ENCODE results near the gene CDKAL1. TPM values are rescaled to one million over a fixed set of nuclear protein-coding genes. Genes with fewer than 3 reads are reported as not detected.

CDKAL1 gene
- total and polyA plus RNA-seq, 2 of the 8 experiments (the other 6 are each of a cell fraction or from before 2014, with no cell fraction given), result 8.4 to 24.6 TPM

GRCh38 chr6:20608356-20608755, 74.1 kb downstream of the CDKAL1 start:
- Histone ChIP-seq H2BK15ac (ENCODE audit: low read length) (no peak overlapping the region), H3K36me3 (ENCODE audit: control insufficient read depth in 2 of 4, insufficient read depth in 4 of 4, low read length in 3 of 4) (no peaks in the 10 kb centered on the region; a peak in 1 of 8 replicates), H3K4me2 (ENCODE audit: insufficient read depth in 1 of 2, low read depth in 2 of 2, low read length in 2 of 2) (no peak overlapping the region), H3K79me1 (ENCODE audit: low read depth, low read length) (no peaks in the 10 kb centered on the region; the same call in 1 of the 2 replicates), H3K9ac (replicated peaks in 1 of 4; ENCODE audit: extremely low read depth in 1 of 4, low read depth in 3 of 4, low read length in 3 of 4) (no peak overlapping the region), H4K8ac (ENCODE audit: extremely low read depth, insufficient read depth, low read length) (no peak overlapping the region), H3K23me2 (ENCODE audit: low read depth, low read length) (no peaks in the 10 kb centered on the region; the same call in 1 of the 2 replicates), H2AK5ac (ENCODE audit: low read depth, low read length) (no peak overlapping the region), H2BK5ac (ENCODE audit: low read depth, low read length) (no peak overlapping the region), H4K91ac (replicated peaks; ENCODE audit: insufficient read length, low read length) (no peak overlapping the region), H3K27ac (ENCODE audit: low read depth, low read length) (no peak overlapping the region), H2BK20ac (ENCODE audit: low read length) (no peak overlapping the region), H3K4ac (replicated peaks; ENCODE audit: insufficient read length, low read depth, low read length) (no peak overlapping the region), H3K56ac (replicated peaks; ENCODE audit: insufficient read length, low read depth, low read length) (no peak overlapping the region), H2BK120ac (replicated peaks; ENCODE audit: low read depth, low read length) (no peak overlapping the region), H3K18ac (ENCODE audit: extremely low read depth, low read length) (no peak overlapping the region), H3K79me2 (ENCODE audit: control insufficient read depth in 1 of 2, insufficient read depth in 2 of 2, low read length in 2 of 2) (no peaks in the 10 kb centered on the region; a peak in 1 of 4 replicates), H4K20me1 (replicated peaks in 1 of 2; ENCODE audit: control insufficient read depth in 1 of 2, insufficient read depth in 2 of 2, low read length in 2 of 2) (no peaks in the 10 kb centered on the region), H3K4me1 (replicated peaks in 1 of 4; ENCODE audit: control insufficient read depth in 3 of 4, insufficient read depth in 4 of 4, low read length in 3 of 4) (peaks cover 0 to 3% (median 0%) of the 10 kb centered on the region in 4 experiments; a peak in 1 of 7 replicates), H2AFZ (ENCODE audit: low read length) (no peak overlapping the region), H3K23ac (ENCODE audit: insufficient read length) (no peak overlapping the region), H3K14ac (ENCODE audit: insufficient read length) (no peak overlapping the region), H3K9me3 (ENCODE audit: insufficient read depth in 2 of 2, low read depth in 1 of 2, low read length in 1 of 2) (no peaks in the 10 kb centered on the region), H2BK12ac (ENCODE audit: low read depth, low read length) (no peak overlapping the region), H4K5ac (ENCODE audit: insufficient read length, low read depth, low read length) (no peak overlapping the region), H3K4me3 (ENCODE audit: extremely low read depth in 1 of 4, insufficient read depth in 2 of 4, low read depth in 3 of 4, low read length in 4 of 4) (no peak overlapping the region), H3K27me3 (replicated peaks in 1 of 4; ENCODE audit: control insufficient read depth in 3 of 4, extremely low read depth in 1 of 4, insufficient read depth in 3 of 4, low read length in 3 of 4) (no peaks in the 10 kb centered on the region)
- POLR2A ChIA-PET (ENCODE audit: partially characterized antibody), result no interaction called here
- FAIRE-seq (no peak), DNase-seq (ENCODE audit: low read depth in 1 of 2, low spot score in 2 of 2) (no peak)
- no peak for TF ChIP-seq CREB1 (IDR thresholded peaks at IDR 0.05)
- TF ChIP-seq HDAC2 (IDR thresholded peaks at IDR 0.05; ENCODE audit: borderline replicate concordance in 1 of 2, low read depth in 2 of 2, low read length in 2 of 2), result no peak
- TF ChIP-seq ATF3 (IDR thresholded peaks at IDR 0.05; ENCODE audit: insufficient read depth, low read depth, low read length), result no peak
- no peak for TF ChIP-seq BACH1 (IDR thresholded peaks at IDR 0.05; ENCODE audit: low read length)
- no peak for TF ChIP-seq POLR2A (IDR thresholded peaks at IDR 0.05; ENCODE audit: control extremely low read depth in 1 of 2, low read depth in 2 of 2, low read length in 2 of 2)
- TF ChIP-seq SUZ12 (IDR thresholded peaks at IDR 0.05; ENCODE audit: low read length), result no peak
- no peak for TF ChIP-seq FOSL1 (IDR thresholded peaks at IDR 0.05; ENCODE audit: insufficient read depth, low read depth, low read length)
- no peak for TF ChIP-seq TAF1 (IDR thresholded peaks at IDR 0.05; ENCODE audit: low read depth, low read length)
- TF ChIP-seq SP4 (IDR thresholded peaks at IDR 0.05; ENCODE audit: low read length), result no peak
- no peak for TF ChIP-seq SAP30 (IDR thresholded peaks at IDR 0.05; ENCODE audit: insufficient read depth, insufficient replicate concordance, low read length)
- TF ChIP-seq ZNF274 (IDR thresholded peaks at IDR 0.05; ENCODE audit: borderline replicate concordance, extremely low read depth, low read length), result no peak
- no peak for TF ChIP-seq HDAC6 (IDR thresholded peaks at IDR 0.05; ENCODE audit: low read depth, low read length)
- TF ChIP-seq SIN3A (conservative IDR thresholded peaks at IDR 0.05 in 1 of 2, IDR thresholded peaks at IDR 0.05 in 1 of 2; ENCODE audit: low read depth in 1 of 2, low read length in 2 of 2), result no peak
- CTCF ChIA-PET (ENCODE audit: partially characterized antibody), result no interaction called here
- 91% methylated on average over 4 of the region's 4 CpGs; no CpG with 5 or more reads in 1 of the 2 experiments for WGBS, 2 experiments (ENCODE audit: extremely low coverage in 1 of 2, insufficient coverage in 1 of 2, insufficient read length in 1 of 2, insufficient replicate concordance in 2 of 2, low coverage in 1 of 2, low lambda C conversion rate in 2 of 2, missing lambda C conversion rate in 1 of 2)

Measured in H1 (cell line).